Left forelimb (tissue), 1 donor: ENCODE data around the gene CRNKL1.
"Not testable (repeated sequence)": the region's sequence is repeated elsewhere in the genome, so short reads cannot be mapped to it uniquely, and the experiment has no call there.

Experiments
- DNase-seq: peaks from one replicate; pipeline ENCODE4 v3.0.0-alpha.2; 2018; ENCODE audit warnings: low spot score

Gene CRNKL1

GRCh38 chr20:20005342-20005741 is 46.9 kb downstream of the CRNKL1 start:
- no peak for DNase-seq

DNA sequence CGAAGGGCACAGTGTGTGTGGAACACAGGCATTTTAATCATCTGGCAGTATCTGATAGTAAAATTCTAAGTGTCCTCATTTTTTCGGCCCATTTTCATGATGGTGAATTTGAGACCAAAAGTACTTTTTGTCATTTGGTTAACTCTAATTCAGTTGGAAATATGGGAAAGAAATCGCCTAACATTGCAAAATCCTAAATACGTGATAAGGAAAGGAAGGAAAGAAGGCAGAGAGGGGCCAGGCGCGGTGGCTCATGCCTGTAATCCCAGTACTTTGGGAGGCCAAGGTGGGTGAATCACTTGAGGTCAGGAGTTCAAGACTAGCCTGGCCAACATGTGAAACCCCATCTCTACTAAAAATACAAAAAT is 48.3 kb downstream of the CRNKL1 start:
- not testable (repeated sequence) for DNase-seq

GRCh38 chr20:20003031-20003954 is 49.0 kb downstream of the CRNKL1 start:
- no peak for DNase-seq

GRCh38 chr20:20002101-20002998 is 49.9 kb downstream of the CRNKL1 start:
- no peak for DNase-seq

DNA sequence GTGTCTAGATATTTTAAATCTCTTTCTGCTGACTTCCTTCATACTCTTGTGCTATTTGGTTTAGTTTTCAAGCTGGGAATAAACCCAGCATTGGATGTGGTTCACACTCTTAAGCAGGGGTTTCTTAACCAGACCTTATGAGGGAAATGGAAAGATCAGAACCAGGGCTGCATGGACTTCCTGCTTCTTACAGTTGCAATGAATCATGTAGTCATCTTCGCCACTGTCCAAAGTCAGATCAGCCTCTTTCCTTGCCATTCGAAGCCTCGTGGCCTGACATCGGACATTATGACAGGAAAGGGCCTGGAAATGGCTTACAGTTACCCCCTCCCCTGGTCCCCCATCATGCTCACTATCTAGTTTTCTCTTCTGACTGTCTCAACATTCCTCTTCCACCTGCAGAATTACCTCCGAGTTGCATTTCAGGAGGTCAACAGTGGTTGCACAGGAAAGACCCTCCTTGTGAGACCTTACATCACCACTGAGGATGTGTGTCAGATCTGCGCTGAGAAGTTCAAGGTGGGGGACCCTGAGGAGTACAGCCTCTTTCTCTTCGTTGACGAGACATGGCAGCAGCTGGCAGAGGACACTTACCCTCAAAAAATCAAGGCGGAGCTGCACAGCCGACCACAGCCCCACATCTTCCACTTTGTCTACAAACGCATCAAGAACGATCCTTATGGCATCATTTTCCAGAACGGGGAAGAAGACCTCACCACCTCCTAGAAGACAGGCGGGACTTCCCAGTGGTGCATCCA is 51.9 kb downstream of the CRNKL1 start:
- DNase-seq, result no peak

DNA sequence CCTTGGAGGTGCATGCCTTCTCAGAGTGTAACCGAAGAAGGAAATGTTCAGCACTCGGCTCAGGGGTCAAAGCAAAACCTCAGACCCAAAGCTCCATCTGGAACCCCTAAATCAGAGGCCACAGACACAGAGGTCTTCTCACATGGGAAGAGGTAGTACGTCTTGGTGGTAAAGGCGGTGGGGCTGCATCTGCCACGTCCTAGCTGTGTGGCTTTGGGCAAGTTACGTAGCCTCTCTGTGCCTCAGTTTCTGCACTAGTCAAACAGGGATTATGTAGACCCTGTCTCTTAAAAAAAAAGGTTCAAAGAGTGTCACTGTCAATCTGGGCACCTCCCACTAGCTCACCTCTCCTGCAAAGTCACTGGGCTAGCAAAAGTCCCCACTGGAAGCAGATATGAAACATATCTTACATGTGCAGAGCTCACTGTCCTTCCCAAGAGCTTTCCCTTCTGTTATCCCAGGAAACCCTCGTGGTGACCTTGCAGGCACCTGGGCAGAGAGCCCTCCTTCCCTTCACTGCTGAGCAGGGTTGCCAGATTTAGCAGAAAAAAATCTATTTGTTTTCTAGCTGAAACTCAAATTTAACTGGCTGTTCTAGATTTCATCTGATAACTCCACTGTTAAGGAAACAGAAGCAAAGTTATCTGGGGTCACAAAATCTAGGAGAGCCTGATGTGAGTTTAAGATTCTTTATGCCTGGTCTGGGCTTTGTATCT is 53.1 kb downstream of the CRNKL1 start:
- no peak for DNase-seq

DNA sequence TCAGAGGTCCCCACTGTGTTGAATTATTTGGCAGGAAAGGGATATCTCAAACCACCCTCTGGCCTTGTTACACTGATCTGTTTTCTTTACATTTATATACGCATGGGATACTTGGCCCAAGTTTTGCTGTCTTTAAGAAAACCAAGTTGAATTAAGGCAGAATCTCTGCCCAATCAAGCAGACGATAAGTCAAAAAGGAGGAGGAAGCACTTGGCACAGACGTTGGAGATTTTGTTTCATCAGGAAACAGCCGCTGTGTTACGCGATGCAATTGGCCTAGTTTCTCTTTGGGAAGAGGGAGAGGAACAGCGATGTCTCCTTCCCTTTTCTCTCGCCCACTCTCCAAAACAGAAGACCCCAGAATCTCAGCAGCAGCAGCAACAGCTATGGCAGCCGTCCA is 55.3 kb downstream of the CRNKL1 start:
- DNase-seq, result no peak

GRCh38 chr20:19996222-19996621 is 56.0 kb downstream of the CRNKL1 start:
- DNase-seq, result no peak

DNA sequence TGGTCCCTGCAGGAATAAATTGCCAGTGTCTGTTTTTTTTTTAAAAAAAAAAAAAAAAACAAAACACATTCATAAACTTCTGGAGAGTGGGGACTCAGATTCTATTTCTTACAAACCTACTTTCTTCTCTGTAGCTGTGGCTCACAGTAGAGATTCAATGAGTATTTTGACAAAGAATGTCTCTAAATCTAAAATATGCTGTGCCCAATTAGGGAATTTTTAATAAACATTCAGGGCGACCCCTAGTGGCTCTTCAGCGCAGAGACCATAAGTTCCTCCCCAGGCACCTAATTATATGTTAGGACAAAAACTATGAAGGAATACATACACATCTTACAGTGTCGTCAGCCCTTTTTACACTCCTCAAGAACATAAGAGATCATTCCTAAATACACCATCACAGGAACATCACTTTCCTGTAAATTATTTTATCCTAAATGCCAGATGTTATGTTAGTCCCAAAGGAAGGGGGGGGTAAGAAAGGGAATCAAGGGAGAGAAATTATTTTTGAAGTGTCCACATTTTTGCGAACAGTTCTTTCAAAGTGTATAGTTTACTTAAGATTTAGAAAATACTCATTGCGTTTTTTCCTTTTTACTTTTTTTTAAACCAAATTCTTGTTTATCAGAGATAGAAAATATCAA is 56.9 kb downstream of the CRNKL1 start:
- no peak for DNase-seq

GRCh38 chr20:19993958-19994669 is 58.2 kb downstream of the CRNKL1 start:
- no peak for DNase-seq

DNA sequence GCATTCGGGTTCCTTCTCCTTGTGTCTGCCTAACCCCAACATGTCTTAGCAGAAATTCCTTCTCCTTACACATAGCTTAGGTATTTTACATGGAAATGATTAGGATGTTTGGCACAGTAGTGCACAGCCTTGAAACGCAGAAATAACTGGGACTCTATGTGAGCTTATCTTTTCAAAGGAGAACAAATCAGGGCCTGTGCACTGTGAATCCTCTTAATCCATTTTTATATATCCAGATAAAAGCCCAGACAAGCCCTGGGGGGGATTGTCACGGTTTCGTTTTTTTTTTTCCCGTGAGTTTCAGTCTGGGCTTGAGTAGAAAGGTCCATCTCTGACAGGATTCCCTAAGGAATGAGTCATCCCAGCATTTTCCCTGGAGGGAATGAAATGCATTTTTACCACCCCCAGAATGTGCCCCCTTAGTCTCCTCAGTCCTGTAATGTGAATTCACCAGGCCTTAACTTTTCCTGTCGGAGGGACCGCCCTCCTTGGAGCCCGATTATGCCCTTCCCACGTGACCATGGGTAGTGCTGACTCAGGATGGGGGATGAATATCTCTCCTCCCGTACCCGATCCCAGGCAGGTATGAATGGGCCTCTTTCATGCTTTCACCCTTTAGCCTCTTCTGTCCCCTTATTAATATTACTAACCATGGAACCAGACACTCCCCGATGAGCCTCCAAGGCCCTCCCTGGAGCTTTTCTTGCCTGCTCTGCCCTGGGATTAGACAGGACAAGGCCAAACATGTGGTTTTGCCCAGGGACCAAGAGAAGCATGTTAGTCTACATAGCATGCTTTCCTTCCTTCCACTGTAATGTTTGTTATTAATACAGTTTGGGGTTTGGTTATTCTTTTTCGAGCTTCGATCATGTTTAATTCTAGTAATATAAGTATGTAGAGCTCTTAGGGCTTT is 59.0 kb downstream of the CRNKL1 start:
- DNase-seq, result no peak

GRCh38 chr20:19991854-19992253 is 60.4 kb downstream of the CRNKL1 start:
- DNase-seq, result no peak

GRCh38 chr20:19991308-19991707 is 61.0 kb downstream of the CRNKL1 start:
- DNase-seq, result no peak

DNA sequence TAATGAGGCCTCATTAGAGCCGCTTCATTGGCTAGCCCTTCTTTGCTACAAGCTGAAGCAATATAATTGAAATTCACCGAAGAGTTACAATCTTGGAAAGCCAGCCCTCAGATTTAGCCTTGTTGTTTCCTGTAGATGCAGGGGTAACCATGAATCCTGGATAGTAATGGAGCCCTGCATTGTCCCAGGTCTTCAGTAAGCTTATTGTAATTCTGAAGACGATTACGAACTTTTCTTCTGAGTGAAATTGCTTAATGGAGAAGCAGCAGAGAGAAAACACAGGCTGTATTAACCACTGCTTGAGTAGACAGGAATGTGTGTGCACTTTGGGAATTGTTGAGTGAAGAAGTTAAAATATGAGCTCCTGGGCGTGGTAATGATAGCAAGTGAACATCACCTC is 61.4 kb downstream of the CRNKL1 start:
- no peak for DNase-seq

DNA sequence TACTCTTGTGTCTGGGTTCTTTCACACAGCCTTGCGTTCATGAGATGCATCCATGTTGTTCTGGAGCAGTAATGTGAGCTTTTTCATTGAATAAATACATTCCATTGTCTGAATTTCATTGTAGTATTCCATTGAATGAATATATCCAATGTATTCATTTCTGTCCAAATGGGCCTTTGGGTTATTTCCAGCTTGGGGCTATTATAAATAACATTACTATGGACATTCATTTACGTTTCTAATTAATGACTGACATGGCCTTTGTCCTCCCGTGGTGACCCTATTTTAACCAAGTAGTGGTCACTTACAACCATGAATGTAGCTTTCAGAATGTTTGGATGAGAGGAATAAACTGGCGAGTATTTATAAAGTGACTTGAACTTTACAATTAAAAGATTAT is 65.2 kb downstream of the CRNKL1 start:
- DNase-seq, result no peak

GRCh38 chr20:19986419-19986818 is 65.8 kb downstream of the CRNKL1 start:
- DNase-seq, result no peak
